ENCODE measurements around the gene MAD1L1.

The MAD1L1 gene

DNA sequence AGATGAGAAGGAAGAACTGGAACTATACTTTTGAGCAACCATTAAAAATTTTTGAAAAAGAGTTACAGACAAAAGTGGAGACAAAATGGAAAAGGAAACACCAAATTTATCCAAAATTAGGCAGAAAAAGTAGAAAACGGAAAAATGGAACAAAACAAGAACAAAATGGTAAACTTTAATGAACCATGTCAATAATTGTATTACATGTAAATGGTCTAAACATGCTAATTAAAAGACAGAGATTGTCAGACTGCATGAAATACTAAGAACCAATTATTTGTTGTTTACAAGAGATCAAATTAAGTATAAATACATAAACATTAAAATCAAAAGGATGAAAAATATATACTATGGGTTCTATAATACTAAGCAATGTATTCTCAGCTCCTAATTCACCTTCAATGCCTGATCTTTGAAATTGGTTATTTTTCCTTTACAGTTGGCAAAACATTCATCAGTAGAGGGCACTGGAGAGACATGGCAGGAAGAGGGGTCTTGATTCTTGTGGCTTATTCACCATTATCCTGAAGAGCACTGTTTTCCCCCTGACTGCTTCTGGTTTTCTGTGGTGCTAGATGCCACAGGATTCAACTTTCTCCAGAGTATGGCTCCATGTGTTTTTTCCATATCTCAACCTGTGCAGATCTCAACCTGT is 437.7 kb downstream of the MAD1L1 start:
- DNase-seq, result no peak

DNA sequence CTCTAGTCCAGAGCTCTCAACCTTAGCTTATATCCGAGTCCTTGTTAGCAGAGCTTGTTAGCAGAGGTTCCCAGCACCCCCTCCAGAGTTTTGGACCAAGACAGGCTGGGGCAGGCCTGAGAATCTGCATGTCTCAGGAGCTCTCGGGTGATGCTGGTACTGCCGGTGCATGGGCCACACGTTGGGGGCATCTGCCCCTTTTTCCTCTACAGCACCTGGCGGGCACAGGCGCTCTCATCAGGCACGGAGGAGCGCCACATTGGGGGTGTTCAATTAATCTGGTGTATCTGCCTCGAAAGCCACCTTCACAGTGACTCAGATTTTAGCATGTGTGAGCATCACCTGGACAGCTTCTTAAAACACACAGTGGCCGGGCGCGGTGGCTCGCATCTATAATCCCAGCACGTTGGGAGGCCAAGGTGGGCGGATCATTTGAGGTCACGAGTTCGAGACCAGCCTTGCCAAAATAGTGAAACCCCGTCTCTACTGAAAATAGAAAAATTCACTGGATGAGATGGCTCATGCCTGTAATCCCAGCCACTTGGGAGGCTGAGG is 445.0 kb downstream of the MAD1L1 start:
- no peak for DNase-seq

DNA sequence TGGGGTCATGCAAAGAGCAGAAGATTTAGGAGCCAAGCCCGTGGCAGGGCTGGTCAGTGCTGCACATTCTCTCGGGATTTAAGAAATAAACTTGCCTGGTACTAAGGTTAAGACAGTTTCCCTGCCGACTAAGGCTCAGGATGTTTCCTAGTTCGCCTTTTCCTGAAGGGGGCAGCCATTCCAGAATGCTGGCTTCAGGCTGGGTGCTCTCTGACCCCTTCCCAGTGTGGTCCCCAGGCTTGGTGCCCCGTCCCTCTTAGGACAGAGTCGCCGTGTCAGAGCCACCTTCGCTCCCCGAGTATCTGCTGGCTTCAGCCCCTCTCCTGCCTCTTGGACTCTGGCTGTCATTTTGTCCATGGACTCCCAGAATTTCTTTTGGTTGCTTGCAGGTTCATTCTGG is 445.5 kb downstream of the MAD1L1 start:
- DNase-seq, result no peak

DNA sequence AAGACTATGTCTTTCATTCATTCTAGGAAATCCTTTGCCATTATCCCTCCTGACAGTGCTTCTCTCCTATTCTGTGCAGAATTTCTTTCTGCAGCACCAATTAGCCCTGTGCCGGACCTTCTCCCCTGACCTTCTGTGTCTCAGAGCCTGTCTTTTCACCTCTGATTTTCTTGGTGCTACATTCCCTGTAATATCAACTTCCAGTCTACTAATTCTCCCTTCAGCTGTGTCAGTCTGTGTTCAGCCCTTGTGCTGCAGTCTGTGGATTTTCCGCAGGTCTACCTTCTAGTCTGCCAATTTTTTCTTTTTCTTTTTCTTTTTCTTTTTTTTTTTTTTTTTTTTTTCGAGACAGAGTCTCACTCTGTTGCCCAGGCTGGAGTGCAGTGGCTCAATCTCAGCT is 446.9 kb downstream of the MAD1L1 start:
- no peak for DNase-seq

DNA sequence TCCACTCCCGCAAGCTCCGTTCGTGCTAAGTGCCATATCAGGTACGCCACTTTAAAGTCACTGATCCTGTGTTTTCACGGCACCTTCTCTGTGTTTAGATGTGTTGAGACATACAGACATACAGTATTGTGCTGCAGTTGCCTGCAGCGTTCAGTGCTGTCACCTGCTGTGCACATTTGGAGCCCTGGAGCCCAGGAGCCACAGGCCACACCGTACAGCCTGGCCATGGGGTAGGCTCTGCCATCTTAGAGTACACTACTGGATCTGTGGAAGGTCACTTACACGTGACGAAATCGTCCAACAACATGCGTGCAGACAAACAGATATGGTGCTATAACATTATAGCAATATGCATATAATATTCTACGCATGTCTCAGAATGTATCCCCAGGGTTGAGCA is 451.4 kb downstream of the MAD1L1 start:
- no peak for DNase-seq

DNA sequence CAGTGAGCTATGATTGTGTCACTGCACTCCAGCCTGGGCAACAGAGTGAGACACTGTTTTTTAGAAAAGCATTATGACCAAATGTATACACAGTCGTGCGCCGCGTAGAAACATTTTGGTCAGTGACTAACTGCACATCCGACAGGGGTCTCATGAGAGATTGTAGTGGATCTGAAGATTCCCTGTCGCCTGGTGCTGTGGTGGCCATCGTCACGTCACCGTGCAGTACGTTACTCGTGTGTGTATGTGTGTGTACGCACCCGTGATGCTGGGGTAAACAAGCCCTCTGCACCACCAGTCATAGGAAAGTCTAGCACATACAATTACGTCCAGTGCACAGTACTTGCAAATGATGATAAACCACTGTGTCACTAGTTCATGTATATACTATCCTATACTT is 453.3 kb downstream of the MAD1L1 start:
- DNase-seq, result no peak

DNA sequence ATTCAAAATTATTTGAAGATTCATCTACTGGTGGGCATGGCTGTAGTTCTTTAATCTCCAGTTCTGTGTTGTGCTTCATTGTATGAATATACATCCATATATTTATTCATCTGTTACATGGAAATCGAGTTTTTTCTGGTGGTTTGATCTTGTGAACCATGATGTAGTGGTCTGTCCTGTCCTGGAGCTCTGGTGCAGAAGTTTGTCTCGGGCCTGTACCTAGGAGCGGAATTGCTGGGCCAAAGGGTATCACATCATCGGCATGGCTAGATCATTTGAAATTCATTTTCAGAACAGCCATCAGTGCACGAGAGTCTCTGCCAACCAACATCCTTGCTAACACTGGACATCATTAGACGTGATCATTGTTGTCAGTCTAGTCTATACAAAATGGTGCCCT is 455.6 kb downstream of the MAD1L1 start:
- no peak for DNase-seq

DNA sequence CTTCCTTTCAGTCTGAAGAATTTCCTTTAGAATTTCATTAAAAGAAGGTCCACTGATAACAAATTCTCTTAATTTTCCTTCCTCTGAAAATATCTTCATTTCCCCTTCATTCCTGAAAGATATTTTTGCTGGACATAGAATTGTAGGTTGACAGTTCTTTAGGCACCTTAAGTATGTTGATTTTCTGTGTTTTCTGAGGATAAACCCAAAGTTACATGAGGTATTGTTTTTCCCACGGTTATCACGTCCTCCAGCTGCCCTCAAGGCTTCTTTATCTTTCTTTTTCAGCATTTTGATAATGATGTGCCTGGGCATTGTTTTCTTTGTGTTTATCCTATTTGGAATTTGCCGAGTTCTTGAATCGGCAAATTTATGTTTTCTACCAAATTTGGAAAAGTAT is 457.4 kb downstream of the MAD1L1 start:
- DNase-seq, result no peak

DNA sequence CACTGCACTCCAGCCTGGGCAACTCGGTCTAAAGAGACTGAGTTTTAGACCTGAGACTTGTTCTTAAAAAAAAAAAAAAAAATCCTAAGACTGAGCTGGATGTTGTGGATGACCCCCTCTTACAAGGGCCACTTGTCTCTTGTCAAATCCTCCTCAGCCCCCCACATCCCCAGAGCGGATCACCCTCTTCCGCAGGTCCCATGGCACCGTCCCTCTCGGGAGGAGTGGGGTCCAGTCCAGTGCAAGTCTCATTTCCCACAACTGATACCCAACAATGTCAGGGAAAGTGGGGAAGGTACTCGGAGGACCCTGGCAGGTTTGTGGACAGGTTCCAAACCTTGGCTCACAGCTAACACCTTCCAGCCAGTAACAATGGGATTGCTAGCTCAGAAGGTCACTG is 462.4 kb downstream of the MAD1L1 start:
- no peak for DNase-seq

DNA sequence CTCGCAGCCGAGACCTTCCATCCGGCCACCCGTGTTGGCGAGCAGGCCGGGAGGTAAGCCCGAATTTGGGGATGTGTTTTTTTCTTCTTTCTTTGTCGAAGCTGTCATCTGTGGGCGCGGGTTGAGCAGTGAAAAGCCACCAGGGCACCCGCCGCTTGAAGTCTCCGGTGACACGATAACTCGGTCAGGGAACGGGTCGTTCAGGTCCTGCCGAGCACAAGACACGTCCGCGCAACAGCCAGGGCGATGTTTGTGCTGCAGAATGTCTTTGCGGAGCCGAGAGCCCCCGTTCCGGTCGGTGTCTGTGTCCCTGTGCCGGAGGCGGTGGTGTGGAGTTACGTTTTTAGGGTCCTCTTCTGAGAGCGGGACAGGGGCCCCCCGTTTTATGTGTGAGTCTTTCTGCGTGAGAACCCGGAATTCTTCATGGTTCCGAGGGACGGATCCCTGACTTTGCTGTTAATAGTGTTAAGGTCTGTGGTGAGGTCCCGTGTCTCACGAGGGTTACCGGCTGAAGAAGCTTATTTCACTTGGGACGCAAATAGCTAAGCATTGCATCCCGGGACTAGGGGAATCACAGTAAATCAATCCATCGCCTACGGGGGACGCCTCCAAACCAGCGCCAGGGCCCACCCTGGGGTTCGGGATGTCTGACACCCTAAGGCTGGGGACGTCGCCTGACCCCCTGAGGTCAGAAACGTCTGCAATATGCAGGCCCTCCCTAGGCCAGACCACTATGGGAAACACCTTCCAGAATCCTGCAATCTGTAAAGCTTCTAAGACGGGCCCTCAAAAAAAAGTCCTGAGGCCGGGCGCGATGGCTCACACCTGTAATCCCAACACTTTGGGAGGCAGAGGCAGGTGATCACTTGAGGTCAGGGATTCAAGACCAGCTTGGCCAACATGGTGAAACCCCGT is 463.2 kb downstream of the MAD1L1 start:
- no peak for DNase-seq

DNA sequence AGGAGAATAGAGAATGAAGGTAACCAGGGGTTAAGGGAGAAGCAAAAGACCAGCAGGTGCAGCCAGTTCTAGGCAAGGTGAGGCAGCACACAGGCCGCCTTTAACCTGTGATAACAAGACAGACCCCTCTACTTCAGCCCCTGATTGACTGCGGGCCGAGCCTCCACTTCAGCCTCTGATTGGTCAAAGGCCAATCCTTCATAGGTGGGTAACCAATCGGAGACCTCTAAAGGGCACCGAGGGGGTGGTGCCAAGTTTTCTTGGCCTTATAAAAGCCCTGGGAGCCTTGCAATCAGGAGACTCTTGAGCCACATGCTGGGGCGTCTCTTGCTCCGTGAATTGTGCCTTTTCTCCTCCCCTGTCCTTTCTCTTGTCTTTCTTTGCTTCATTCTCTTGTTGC is 463.9 kb downstream of the MAD1L1 start:
- no peak for DNase-seq

DNA sequence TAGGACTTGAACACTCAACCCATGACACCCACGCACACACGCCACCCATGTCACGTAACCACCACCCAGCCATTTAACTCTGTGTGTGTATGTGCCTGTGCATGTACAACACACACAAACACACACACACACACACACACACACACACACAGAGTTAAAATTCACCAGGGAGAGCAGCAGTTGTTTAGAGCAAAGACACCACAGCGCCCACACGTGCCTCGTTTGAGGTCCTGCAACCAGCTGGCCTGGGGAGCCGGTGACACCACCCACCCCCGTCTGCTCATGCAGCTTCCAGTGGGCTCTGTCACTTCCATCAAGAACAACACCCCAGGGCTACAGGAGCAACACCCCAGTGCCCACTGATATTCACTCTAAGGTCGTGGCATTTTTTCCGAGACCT is 465.2 kb downstream of the MAD1L1 start:
- no peak for DNase-seq
